ENCODE measurements around the gene CCNY.

Gene CCNY

GRCh38 chr10:35453855-35454532 is 117.7 kb downstream of the CCNY start:
- no peak for TF ChIP-seq CREB1 (IDR thresholded peaks at IDR 0.05; ENCODE audit: low read depth)
- TF ChIP-seq ZBTB7A (IDR thresholded peaks at IDR 0.05; ENCODE audit: low read depth) = no peak
- TF ChIP-seq, protein P1, sequence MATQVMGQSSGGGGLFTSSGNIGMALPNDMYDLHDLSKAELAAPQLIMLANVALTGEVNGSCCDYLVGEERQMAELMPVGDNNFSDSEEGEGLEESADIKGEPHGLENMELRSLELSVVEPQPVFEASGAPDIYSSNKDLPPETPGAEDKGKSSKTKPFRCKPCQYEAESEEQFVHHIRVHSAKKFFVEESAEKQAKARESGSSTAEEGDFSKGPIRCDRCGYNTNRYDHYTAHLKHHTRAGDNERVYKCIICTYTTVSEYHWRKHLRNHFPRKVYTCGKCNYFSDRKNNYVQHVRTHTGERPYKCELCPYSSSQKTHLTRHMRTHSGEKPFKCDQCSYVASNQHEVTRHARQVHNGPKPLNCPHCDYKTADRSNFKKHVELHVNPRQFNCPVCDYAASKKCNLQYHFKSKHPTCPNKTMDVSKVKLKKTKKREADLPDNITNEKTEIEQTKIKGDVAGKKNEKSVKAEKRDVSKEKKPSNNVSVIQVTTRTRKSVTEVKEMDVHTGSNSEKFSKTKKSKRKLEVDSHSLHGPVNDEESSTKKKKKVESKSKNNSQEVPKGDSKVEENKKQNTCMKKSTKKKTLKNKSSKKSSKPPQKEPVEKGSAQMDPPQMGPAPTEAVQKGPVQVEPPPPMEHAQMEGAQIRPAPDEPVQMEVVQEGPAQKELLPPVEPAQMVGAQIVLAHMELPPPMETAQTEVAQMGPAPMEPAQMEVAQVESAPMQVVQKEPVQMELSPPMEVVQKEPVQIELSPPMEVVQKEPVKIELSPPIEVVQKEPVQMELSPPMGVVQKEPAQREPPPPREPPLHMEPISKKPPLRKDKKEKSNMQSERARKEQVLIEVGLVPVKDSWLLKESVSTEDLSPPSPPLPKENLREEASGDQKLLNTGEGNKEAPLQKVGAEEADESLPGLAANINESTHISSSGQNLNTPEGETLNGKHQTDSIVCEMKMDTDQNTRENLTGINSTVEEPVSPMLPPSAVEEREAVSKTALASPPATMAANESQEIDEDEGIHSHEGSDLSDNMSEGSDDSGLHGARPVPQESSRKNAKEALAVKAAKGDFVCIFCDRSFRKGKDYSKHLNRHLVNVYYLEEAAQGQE (IDR thresholded peaks at IDR 0.05; ENCODE audit: low read depth) = no peak
- TF ChIP-seq USF1 (IDR thresholded peaks at IDR 0.05) = no peak
- no peak for TF ChIP-seq RAD21 (IDR thresholded peaks at IDR 0.05; ENCODE audit: low read depth)
- TF ChIP-seq EGR1 (IDR thresholded peaks at IDR 0.05) = no peak
- TF ChIP-seq TCF12 (IDR thresholded peaks at IDR 0.05; ENCODE audit: low read depth) = no peak
- TF ChIP-seq FOXM1 (IDR thresholded peaks at IDR 0.05; ENCODE audit: borderline replicate concordance, low read depth) = no peak
- TF ChIP-seq CEBPB (IDR thresholded peaks at IDR 0.05) = no peak
- no peak for TF ChIP-seq NFIC (IDR thresholded peaks at IDR 0.05)
- TF ChIP-seq EP300 (IDR thresholded peaks at IDR 0.05; ENCODE audit: borderline replicate concordance) = no peak
- TF ChIP-seq YY1 (IDR thresholded peaks at IDR 0.05; ENCODE audit: low read depth) = no peak

- no peak for TF ChIP-seq TEAD4 (IDR thresholded peaks at IDR 0.05)
- no peak for TF ChIP-seq EP300 (IDR thresholded peaks at IDR 0.05; ENCODE audit: borderline replicate concordance)
- TF ChIP-seq CREB1 (IDR thresholded peaks at IDR 0.05; ENCODE audit: low read depth) = no peak
- no peak for TF ChIP-seq EGR1 (IDR thresholded peaks at IDR 0.05)
- no peak for TF ChIP-seq ZBTB7A (IDR thresholded peaks at IDR 0.05; ENCODE audit: low read depth)
- no peak for TF ChIP-seq TAF1 (IDR thresholded peaks at IDR 0.05; ENCODE audit: low read depth)
- TF ChIP-seq TCF12 (IDR thresholded peaks at IDR 0.05; ENCODE audit: low read depth) = no peak
- TF ChIP-seq CEBPB (IDR thresholded peaks at IDR 0.05) = no peak
- TF ChIP-seq, protein P2, sequence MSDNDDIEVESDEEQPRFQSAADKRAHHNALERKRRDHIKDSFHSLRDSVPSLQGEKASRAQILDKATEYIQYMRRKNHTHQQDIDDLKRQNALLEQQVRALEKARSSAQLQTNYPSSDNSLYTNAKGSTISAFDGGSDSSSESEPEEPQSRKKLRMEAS (IDR thresholded peaks at IDR 0.05) = no peak
- TF ChIP-seq NFIC (IDR thresholded peaks at IDR 0.05) = no peak
- no peak for TF ChIP-seq FOXM1 (IDR thresholded peaks at IDR 0.05; ENCODE audit: borderline replicate concordance, low read depth)
- TF ChIP-seq USF1 (IDR thresholded peaks at IDR 0.05) = no peak
- no peak for TF ChIP-seq RAD21 (IDR thresholded peaks at IDR 0.05; ENCODE audit: low read depth)
- no peak for TF ChIP-seq YY1 (IDR thresholded peaks at IDR 0.05; ENCODE audit: low read depth)
- TF ChIP-seq, protein P1 (IDR thresholded peaks at IDR 0.05; ENCODE audit: low read depth) = no peak
These were observed 119.9 kb downstream of the CCNY start for GRCh38 chr10:35456153-35456720.

- TF ChIP-seq, protein P2 (IDR thresholded peaks at IDR 0.05) = no peak
- TF ChIP-seq USF1 (IDR thresholded peaks at IDR 0.05) (no peak), EP300 (IDR thresholded peaks at IDR 0.05; ENCODE audit: borderline replicate concordance) (no peak), CREB1 (IDR thresholded peaks at IDR 0.05; ENCODE audit: low read depth) (no peak), RAD21 (IDR thresholded peaks at IDR 0.05; ENCODE audit: low read depth) (no peak), ZBTB7A (IDR thresholded peaks at IDR 0.05; ENCODE audit: low read depth) (no peak), EGR1 (IDR thresholded peaks at IDR 0.05) (no peak), CEBPB (IDR thresholded peaks at IDR 0.05) (no peak), FOXM1 (IDR thresholded peaks at IDR 0.05; ENCODE audit: borderline replicate concordance, low read depth) (no peak), TAF1 (IDR thresholded peaks at IDR 0.05; ENCODE audit: low read depth) (no peak)
- TF ChIP-seq, protein P1 (IDR thresholded peaks at IDR 0.05; ENCODE audit: low read depth) = no peak
These were observed 120.5 kb downstream of the CCNY start for GRCh38 chr10:35456784-35457183.

All from Ishikawa (cell line).